ENCODE results near the gene GOLGA8T. TPM values are rescaled to one million over a fixed set of nuclear protein-coding genes. Genes with fewer than 3 reads are reported as not detected.
A peak's percentile ranks its signal among the peaks of the same experiment; 100 is the strongest.
"Not testable (repeated sequence)": the region's sequence is repeated elsewhere in the genome, so short reads cannot be mapped to it uniquely, and the experiment has no call there.

Gene GOLGA8T
- total and polyA plus RNA-seq, 2 donors: 0.07 to 0.19 TPM

- 41% methylated on average over 1 of the region's 2 CpGs for WGBS
- H3K4me1 ChIP-seq (ENCODE audit: control insufficient read depth in 2 of 2, insufficient read depth in 2 of 2, low read length in 2 of 2); H3K27me3 ChIP-seq (ENCODE audit: control insufficient read depth in 2 of 2, insufficient read depth in 1 of 2, low read length in 1 of 2); DNase-seq (ENCODE audit: low read depth in 6 of 9, low spot score in 9 of 9); H3K4me3 ChIP-seq (ENCODE audit: low read length in 2 of 2); H3K9me3 ChIP-seq (ENCODE audit: control insufficient read depth in 2 of 2, insufficient read depth in 1 of 2, low read length in 1 of 2); H3K36me3 ChIP-seq (ENCODE audit: control insufficient read depth in 2 of 2, insufficient read depth in 2 of 2, low read length in 1 of 2); H3K27ac ChIP-seq (ENCODE audit: low read depth in 1 of 2, low read length in 1 of 2): not testable (repeated sequence)
Measured at GRCh38 chr15:30163759-30164158, 28.9 kb downstream of the GOLGA8T start.

DNA sequence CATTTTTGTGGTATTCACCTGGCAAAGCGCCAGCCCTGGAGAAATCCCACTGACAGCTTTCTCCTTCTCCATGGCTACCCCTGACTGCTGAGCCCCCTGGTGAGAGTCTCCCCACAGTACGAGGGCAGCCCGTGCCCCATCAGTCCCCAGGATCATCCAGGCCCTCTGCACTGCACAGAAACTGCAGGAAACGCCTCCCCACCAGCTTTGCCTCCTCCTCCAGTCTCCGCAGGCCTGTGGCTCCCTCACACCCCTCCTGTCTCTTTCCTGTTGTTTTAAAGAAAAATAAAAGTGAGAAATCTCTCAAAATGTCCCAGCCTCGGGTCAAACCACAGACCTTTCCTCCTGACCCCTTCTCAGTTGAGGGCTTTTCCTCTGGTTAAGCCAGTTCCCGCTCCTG, 29.4 kb downstream of the GOLGA8T start:
- 0% methylated on average over 2 of the region's 7 CpGs for WGBS
- not testable (repeated sequence) for H3K4me3 ChIP-seq (ENCODE audit: low read length in 2 of 2); H3K36me3 ChIP-seq (ENCODE audit: control insufficient read depth in 2 of 2, insufficient read depth in 2 of 2, low read length in 1 of 2); H3K27ac ChIP-seq (ENCODE audit: low read depth in 1 of 2, low read length in 1 of 2); H3K4me1 ChIP-seq (ENCODE audit: control insufficient read depth in 2 of 2, insufficient read depth in 2 of 2, low read length in 2 of 2); DNase-seq (ENCODE audit: low read depth in 6 of 9, low spot score in 9 of 9); H3K27me3 ChIP-seq (ENCODE audit: control insufficient read depth in 2 of 2, insufficient read depth in 1 of 2, low read length in 1 of 2); H3K9me3 ChIP-seq (ENCODE audit: control insufficient read depth in 2 of 2, insufficient read depth in 1 of 2, low read length in 1 of 2)

GRCh38 chr15:30167403-30167802, 32.6 kb downstream of the GOLGA8T start:
- H3K9me3 ChIP-seq (ENCODE audit: control insufficient read depth in 2 of 2, insufficient read depth in 1 of 2, low read length in 1 of 2); H3K27me3 ChIP-seq (ENCODE audit: control insufficient read depth in 2 of 2, insufficient read depth in 1 of 2, low read length in 1 of 2); H3K4me1 ChIP-seq (ENCODE audit: control insufficient read depth in 2 of 2, insufficient read depth in 2 of 2, low read length in 2 of 2); DNase-seq (ENCODE audit: low read depth in 6 of 9, low spot score in 9 of 9); H3K4me3 ChIP-seq (ENCODE audit: low read length in 2 of 2); H3K36me3 ChIP-seq (ENCODE audit: control insufficient read depth in 2 of 2, insufficient read depth in 2 of 2, low read length in 1 of 2); H3K27ac ChIP-seq (ENCODE audit: low read depth in 1 of 2, low read length in 1 of 2): not testable (repeated sequence)
- no CpG with 5 or more reads among the region's 9 CpGs for WGBS

DNA sequence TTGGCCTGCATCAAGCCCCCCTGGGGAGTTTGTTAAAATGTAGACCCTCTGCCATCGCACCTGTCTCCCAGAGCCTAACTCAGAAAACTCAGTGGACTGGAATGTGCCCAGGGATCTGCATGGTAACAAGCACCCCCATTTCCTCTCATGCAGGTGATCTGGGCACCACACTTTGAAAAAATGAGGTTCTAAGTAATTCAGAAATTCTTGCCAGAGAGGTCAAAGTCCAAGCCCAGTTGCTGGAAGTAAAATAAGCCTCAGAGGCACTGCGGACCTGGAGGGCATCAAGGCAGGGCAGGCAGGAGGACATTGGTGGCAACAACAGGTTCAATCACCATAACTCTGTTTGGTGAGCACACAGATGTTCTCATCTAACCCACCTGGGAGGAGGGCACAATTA, 33.0 kb downstream of the GOLGA8T start:
- H3K27me3 ChIP-seq (ENCODE audit: control insufficient read depth in 2 of 2, insufficient read depth in 1 of 2, low read length in 1 of 2); H3K4me3 ChIP-seq (ENCODE audit: low read length in 2 of 2); H3K4me1 ChIP-seq (ENCODE audit: control insufficient read depth in 2 of 2, insufficient read depth in 2 of 2, low read length in 2 of 2); DNase-seq (ENCODE audit: low read depth in 6 of 9, low spot score in 9 of 9); H3K36me3 ChIP-seq (ENCODE audit: control insufficient read depth in 2 of 2, insufficient read depth in 2 of 2, low read length in 1 of 2); H3K9me3 ChIP-seq (ENCODE audit: control insufficient read depth in 2 of 2, insufficient read depth in 1 of 2, low read length in 1 of 2); H3K27ac ChIP-seq (ENCODE audit: low read depth in 1 of 2, low read length in 1 of 2): not testable (repeated sequence)
- WGBS: no CpG with 5 or more reads among the region's 2 CpGs

- no CpG with 5 or more reads among the region's 7 CpGs for WGBS
- H3K4me1 ChIP-seq (ENCODE audit: control insufficient read depth in 2 of 2, insufficient read depth in 2 of 2, low read length in 2 of 2); H3K4me3 ChIP-seq (ENCODE audit: low read length in 2 of 2); H3K9me3 ChIP-seq (ENCODE audit: control insufficient read depth in 2 of 2, insufficient read depth in 1 of 2, low read length in 1 of 2); H3K27me3 ChIP-seq (ENCODE audit: control insufficient read depth in 2 of 2, insufficient read depth in 1 of 2, low read length in 1 of 2); DNase-seq (ENCODE audit: low read depth in 6 of 9, low spot score in 9 of 9); H3K36me3 ChIP-seq (ENCODE audit: control insufficient read depth in 2 of 2, insufficient read depth in 2 of 2, low read length in 1 of 2); H3K27ac ChIP-seq (ENCODE audit: low read depth in 1 of 2, low read length in 1 of 2): not testable (repeated sequence)
Measured at GRCh38 chr15:30171452-30171851, 36.6 kb downstream of the GOLGA8T start.

DNA sequence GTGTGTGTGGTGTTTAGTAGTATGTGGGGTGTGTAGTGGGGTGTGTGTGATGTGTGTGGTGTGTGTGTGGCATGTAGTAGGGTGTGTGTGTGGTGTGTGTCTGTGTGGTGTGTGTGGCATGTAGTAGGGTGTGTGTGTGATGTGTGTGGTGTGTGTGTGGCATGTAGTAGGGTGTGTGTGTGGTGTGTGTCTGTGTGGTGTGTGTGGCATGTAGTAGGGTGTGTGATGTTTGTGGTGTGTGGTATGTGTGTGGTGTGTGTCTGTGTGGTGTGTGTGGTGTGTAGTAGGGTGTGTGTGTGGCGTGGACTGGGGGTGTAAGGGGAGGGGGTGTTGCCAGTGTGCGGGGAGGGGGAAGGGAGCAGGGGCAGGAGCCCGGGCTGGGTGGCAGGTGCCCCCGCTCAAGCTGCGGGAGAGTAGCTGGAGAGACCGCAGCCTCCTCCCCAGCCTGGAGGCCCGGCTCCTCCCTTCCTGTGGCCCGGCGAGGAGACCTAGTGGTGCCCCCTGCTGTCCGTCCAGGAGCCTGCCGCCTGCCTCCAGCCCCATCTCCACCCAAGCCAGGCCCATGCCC, 38.3 kb downstream of the GOLGA8T start:
- not testable (repeated sequence) for H3K27me3 ChIP-seq (ENCODE audit: control insufficient read depth in 2 of 2, insufficient read depth in 1 of 2, low read length in 1 of 2); H3K4me1 ChIP-seq (ENCODE audit: control insufficient read depth in 2 of 2, insufficient read depth in 2 of 2, low read length in 2 of 2); H3K9me3 ChIP-seq (ENCODE audit: control insufficient read depth in 2 of 2, insufficient read depth in 1 of 2, low read length in 1 of 2); H3K4me3 ChIP-seq (ENCODE audit: low read length in 2 of 2); H3K36me3 ChIP-seq (ENCODE audit: control insufficient read depth in 2 of 2, insufficient read depth in 2 of 2, low read length in 1 of 2); H3K27ac ChIP-seq (ENCODE audit: low read depth in 1 of 2, low read length in 1 of 2)
- peak in 3 of 9 donors; percentile 0 to 3 (median 1) for DNase-seq (ENCODE audit: low read depth in 6 of 9, low spot score in 9 of 9)
- 12% methylated on average over 6 of the region's 11 CpGs for WGBS

- WGBS: 97% methylated on average over 5 of the region's 6 CpGs
- H3K4me3 ChIP-seq (ENCODE audit: low read length in 2 of 2); DNase-seq (ENCODE audit: low read depth in 6 of 9, low spot score in 9 of 9): not testable (repeated sequence)
Measured at GRCh38 chr15:30175291-30175690, 40.4 kb downstream of the GOLGA8T start.

GRCh38 chr15:30176613-30177012, 41.8 kb downstream of the GOLGA8T start:
- not testable (repeated sequence) for H3K4me1 ChIP-seq (ENCODE audit: control insufficient read depth in 2 of 2, insufficient read depth in 2 of 2, low read length in 2 of 2); H3K36me3 ChIP-seq (ENCODE audit: control insufficient read depth in 2 of 2, insufficient read depth in 2 of 2, low read length in 1 of 2); H3K27me3 ChIP-seq (ENCODE audit: control insufficient read depth in 2 of 2, insufficient read depth in 1 of 2, low read length in 1 of 2); H3K4me3 ChIP-seq (ENCODE audit: low read length in 2 of 2); H3K27ac ChIP-seq (ENCODE audit: low read depth in 1 of 2, low read length in 1 of 2); DNase-seq (ENCODE audit: low read depth in 6 of 9, low spot score in 9 of 9); H3K9me3 ChIP-seq (ENCODE audit: control insufficient read depth in 2 of 2, insufficient read depth in 1 of 2, low read length in 1 of 2)
- no CpG with 5 or more reads among the region's 3 CpGs for WGBS

More at GRCh38 chr15:30175291-30175690, 40.4 kb downstream of the GOLGA8T start:
- H3K36me3 ChIP-seq (ENCODE audit: control insufficient read depth in 2 of 2, insufficient read depth in 2 of 2, low read length in 1 of 2); H3K9me3 ChIP-seq (ENCODE audit: control insufficient read depth in 2 of 2, insufficient read depth in 1 of 2, low read length in 1 of 2); H3K27ac ChIP-seq (ENCODE audit: low read depth in 1 of 2, low read length in 1 of 2); H3K27me3 ChIP-seq (ENCODE audit: control insufficient read depth in 2 of 2, insufficient read depth in 1 of 2, low read length in 1 of 2); H3K4me1 ChIP-seq (ENCODE audit: control insufficient read depth in 2 of 2, insufficient read depth in 2 of 2, low read length in 2 of 2): not testable (repeated sequence)

DNA sequence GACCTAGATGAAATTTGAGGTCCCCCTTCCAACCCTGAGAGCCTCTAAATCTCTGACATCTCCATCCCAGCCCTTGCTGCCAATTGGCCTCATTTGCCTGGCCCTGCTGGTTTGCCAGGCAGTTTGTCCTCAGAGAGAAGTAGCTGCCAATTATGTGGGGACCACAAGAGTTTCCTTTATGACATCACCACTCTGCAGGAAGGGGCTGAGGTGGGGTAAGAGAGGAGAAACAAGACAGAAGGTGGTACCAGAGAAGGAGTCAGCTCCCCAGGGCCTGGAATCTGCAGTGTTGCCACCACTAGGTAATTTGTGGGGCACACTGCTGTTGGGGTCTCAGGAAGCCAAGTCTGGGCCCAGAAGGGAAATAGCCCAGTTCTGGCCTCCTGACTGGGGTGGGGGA, 45.0 kb downstream of the GOLGA8T start:
- not testable (repeated sequence) for DNase-seq (ENCODE audit: low read depth in 6 of 9, low spot score in 9 of 9); H3K4me1 ChIP-seq (ENCODE audit: control insufficient read depth in 2 of 2, insufficient read depth in 2 of 2, low read length in 2 of 2); H3K36me3 ChIP-seq (ENCODE audit: control insufficient read depth in 2 of 2, insufficient read depth in 2 of 2, low read length in 1 of 2); H3K27ac ChIP-seq (ENCODE audit: low read depth in 1 of 2, low read length in 1 of 2); H3K4me3 ChIP-seq (ENCODE audit: low read length in 2 of 2); H3K27me3 ChIP-seq (ENCODE audit: control insufficient read depth in 2 of 2, insufficient read depth in 1 of 2, low read length in 1 of 2); H3K9me3 ChIP-seq (ENCODE audit: control insufficient read depth in 2 of 2, insufficient read depth in 1 of 2, low read length in 1 of 2)

DNA sequence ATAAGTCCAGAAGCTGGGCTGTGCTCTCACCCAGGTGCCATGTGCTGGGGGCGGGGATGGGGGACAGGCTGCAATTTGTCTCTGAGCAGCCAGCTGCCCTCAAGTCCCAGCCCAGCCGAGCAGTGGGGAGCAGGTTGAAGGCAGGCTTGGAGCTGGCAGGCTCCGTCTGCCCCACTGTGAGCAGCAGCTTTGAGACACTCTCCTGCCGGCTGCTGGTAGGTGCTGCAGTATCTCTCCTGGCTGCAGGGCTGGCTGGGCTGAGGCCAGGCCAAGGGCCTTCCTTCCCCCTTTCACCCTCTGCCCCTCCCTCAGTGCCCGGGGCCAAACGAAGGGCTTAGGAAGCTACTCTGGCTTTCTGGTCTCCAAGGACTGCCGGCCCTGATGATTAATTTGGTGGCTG, 50.6 kb downstream of the GOLGA8T start:
- H3K4me3 ChIP-seq (ENCODE audit: low read length in 2 of 2); H3K27me3 ChIP-seq (ENCODE audit: control insufficient read depth in 2 of 2, insufficient read depth in 1 of 2, low read length in 1 of 2); H3K36me3 ChIP-seq (ENCODE audit: control insufficient read depth in 2 of 2, insufficient read depth in 2 of 2, low read length in 1 of 2); H3K4me1 ChIP-seq (ENCODE audit: control insufficient read depth in 2 of 2, insufficient read depth in 2 of 2, low read length in 2 of 2); H3K9me3 ChIP-seq (ENCODE audit: control insufficient read depth in 2 of 2, insufficient read depth in 1 of 2, low read length in 1 of 2); H3K27ac ChIP-seq (ENCODE audit: low read depth in 1 of 2, low read length in 1 of 2); DNase-seq (ENCODE audit: low read depth in 6 of 9, low spot score in 9 of 9): not testable (repeated sequence)
- no CpG with 5 or more reads among the region's 7 CpGs for WGBS

Data from thymus (tissue), 11 donors.